ENCODE results near the gene C10orf88.
"Not testable (repeated sequence)": the region's sequence is repeated elsewhere in the genome, so short reads cannot be mapped to it uniquely, and the experiment has no call there.

C10orf88 gene

DNA sequence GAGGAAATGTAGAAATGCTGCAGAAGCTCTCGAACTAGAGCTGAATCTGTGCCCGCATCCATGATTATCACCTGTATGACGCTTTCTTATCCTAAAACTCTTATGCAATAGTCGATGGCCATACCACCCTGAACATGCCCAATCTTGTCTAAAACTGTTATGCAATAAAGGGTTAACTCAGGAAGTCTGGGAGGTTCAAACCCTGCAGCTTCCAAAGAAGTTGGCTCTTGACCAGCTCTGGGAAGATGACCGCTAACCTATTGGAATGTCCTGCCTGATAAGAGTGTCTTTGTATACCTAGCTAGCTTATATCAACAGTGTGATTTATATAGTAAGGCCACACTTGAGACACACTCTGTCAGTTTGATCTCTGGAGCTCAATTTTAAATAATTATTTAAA, 3.4 kb upstream of the C10orf88 start:
- no peak for FAIRE-seq

DNA sequence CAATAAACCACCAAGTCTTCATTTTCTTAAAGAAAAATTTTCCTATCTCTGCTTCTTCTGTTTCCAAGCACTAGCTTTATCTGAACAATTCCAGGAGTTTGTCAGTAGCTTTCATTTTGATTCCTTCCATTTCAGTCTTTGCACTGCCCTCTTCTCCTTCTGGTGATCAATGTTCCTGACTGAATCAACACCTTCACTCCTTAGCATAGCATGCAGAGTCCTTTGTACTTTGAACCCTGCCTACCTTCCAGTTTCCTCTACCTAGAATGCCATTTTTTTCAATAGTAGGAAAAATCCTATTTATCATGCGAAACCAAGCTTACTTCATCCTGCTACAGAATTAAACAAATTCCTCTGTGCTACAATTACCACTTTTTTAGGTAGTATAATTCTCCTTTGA, 1.9 kb upstream of the C10orf88 start:
- no peak for FAIRE-seq

DNA sequence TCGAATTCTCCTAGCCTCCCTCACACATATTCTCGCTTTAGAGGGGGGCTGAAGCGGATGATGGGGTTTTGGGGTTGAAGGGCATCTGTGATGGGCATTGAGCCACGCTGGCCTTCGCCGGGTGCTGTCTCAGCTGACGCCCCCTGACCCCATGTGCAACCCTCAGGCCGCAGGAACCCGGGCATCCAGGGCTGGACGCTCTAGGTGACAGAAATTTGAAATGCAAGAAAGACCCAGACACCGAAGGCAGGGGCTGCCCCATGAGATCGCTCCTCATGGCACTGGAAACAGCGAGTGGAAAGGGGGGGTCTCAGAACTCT, 664 bp upstream of the C10orf88 start:
- no peak for FAIRE-seq

DNA sequence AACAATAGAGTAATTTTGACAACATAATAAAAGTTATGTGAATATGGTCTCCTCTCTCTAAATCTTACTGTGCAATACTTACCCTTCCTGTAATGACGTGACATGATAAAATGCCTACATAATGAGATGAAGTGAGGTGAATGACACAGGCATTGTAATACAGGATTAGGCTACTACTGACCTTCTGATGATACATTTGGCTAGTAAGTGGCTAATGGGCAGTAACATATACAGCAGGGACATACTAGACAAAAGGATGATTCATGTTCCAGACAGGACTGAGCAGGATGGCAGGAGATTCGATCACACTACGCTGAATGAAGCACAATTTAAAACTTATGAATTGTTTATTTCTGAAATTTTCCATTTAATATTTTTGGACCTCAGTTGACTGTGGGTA, 4.7 kb downstream of the C10orf88 start:
- no peak for FAIRE-seq

DNA sequence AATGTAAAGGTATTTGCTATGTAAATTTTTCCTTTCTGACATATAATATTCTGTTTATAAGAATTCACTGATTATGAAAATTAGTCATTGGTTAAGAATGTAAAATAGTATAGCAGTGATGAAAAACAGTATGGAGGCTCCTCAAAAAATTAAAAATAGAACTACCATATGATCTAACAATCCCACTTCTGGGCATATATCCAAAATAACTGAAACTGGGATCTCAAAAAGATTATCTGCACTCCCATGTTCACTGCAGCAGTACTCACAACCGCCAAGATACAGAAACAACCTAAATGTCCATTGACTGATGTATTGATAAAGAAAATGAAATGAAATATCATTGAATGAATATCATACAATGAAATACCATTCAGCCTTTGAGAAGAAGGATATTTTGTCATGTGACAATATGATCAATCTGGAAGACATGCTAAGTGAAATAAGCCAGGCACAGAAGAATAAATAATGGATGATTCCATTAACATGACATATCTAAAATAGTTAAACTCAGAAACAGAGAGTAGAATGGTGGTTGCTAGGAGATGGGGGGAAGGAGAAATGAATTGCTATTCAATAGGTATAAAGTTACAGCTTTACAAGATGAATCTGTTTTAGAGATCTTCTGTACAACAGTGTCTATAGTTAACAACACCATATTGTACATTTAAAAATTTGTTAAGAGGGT, 14.0 kb downstream of the C10orf88 start:
- no peak for FAIRE-seq

DNA sequence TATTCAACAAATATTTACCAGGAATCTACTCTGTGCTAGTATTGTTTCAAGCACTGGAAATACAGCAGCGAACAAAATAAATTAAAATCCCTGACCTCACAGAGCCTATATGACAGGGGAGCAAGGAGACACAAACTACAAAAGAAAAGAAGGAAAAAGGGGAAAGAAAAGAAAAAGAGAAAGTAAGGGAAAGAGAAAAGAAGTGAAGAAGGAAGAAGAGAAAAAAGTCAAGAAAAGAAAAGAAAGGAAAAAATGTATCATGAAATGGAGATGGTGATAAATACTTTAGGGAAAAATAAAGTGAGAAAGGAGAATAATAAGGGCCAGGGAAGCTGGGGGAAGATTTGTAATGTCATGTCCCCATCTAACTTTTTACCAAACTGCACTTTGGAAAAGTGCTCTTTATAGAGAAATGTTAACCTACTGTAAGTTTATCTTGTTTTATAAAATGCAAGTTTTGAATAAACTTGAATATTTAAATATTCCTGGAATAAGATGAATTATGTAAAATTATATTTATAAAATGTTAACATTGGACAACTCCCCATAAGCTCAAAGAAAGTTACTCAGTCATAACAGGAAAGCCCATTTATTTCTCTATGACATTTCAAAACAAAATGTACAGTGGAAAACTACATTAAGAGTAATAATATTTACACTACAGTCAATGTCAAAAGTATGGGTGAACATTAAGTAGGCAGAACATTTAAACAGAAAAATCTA, 14.7 kb downstream of the C10orf88 start:
- FAIRE-seq = no peak

DNA sequence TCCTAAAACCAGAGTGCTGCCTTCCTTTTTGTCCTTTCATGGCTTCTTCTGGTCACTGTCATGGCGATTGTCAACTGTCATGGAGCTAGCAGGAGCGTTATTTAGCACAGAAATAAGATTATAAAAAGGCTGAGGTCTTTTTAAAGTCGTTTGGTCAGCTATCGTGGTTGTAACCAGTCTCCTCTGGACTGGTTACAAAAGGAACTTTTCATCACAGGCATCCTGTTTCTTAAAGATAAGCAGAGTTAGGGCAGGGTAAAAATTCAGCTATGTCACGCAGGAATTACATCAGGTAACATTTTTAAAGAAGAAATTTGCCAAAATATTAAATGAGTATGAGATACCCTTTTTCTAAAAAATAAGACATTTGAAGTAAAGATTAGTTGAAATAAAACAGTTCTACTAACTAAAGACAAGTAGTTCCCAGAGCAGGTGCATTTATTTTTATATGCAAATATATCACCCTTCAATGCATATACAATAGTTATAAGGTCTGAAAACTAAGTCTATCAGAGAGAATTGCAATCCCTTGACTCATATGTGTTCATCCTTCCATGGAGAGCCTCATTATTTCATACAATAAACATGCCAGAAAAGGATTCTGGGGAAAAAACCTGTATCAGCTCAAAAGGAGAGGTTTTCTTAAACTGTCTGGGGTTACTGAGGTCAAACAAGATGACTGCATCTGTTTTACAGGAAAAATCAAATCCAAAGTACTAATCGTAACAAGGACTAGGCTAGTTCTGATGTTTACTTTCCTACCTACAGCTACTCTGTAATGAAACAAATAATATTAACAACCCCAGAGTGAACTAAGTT, 22.7 kb downstream of the C10orf88 start:
- FAIRE-seq = no peak

DNA sequence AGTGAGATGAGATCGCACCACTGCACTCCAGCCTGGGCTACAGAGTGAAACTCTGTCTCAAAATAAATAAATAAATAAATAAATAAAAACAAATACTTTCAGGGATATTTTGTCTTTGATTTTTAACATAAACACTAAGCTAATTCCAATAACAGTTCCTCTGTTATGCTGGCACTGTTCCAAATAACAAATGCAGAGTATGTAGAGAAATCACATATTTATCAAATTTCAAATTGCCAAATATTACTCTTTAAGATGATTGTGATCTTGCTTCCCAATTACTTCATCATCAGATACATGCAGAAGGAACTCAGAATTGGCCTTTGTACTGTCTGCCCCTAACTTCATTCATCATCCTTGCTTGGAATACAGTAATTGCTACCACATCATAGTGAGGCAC, 23.9 kb downstream of the C10orf88 start:
- no peak for FAIRE-seq

DNA sequence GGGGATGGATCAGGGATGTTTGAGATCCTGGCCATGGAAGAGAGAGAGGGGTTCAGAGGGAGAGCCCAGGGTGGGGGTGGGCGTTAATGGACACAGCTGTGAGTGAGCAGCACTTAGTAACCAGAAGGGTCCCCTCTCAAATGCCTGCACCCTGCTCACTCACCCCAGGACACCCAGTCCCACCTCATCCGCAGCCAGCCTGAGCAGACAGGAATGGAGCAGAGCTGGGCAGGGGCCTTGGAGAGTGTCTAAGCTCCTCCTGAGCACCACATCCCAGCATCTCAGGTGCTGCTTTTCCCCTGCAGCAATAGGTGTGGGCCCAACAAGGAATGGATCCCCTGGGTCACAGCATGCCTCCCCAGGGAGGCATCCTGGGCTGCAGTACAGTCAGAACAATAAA, 38.3 kb downstream of the C10orf88 start:
- no peak for FAIRE-seq

DNA sequence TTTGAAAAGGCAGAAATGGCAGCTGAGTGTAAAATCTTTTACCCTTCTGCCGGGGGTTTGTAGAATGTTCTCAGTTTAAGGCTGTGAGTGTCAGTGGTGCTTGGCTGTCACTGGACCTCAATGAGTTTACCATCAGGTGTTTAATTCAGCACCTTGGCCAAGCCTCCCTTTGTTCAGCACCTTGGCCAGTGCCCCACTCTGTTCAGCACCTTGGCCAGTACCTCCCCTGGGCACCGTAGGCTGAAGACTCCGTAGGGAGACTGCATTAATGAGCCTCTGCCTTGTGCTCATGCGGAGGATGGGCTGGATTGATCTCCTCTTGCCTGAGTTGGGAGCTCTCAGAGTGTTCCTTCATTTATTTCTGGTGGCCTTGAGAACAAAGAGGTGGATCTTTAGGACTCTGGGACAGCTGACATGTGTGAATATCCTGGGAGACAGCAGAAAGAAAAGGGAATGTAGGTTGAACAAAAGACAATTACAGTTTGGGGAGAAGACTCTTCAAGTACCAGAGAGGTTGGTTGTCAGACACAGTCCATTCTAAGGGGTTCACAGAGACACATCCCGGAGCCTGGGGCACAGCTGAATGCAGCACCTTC, 42.0 kb downstream of the C10orf88 start:
- no peak for FAIRE-seq

DNA sequence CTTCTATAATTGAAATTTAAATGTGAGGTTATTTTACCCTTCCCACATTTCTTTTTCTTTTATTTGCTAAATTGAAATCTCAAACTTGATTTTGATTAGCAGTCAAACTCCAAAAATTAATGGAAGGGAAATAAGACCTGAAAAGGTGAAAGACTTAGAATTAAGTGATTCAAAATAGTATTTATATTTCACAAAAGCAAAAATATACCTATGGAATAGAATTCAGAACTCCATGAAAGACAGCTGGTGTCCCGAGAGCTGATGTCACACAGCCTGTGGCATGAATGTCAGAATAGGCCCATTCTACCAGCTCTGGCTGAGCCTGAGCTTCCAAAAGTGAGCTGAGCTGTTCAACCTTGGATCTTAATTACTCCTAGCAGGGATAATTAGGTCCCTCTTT, 43.7 kb downstream of the C10orf88 start, which contains the start of gene FAM24A:
FAM24A (plus strand) TSS at position 301 of the 400 bp plus-strand sequence. CDS start 1,025 bp downstream, outside the sequence.
- FAIRE-seq = no peak

DNA sequence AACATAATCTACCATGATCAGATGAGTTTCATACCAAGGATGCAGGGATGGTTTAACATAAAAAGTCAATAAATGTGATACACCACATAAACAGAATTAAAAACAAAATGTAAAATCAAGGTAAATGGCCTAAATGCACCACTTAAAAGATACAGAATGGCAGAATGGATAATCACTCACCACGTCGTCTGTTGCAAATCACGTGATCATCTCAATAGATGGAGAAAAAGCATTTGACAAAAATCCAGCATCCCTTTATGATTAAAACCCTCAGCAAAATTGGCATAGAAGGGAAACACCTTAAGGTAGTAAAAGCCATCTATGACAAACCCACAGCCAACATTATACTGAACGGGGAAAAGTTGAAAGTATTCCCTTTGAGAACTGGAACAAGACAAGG, 50.2 kb downstream of the C10orf88 start:
- not testable (repeated sequence) for FAIRE-seq

DNA sequence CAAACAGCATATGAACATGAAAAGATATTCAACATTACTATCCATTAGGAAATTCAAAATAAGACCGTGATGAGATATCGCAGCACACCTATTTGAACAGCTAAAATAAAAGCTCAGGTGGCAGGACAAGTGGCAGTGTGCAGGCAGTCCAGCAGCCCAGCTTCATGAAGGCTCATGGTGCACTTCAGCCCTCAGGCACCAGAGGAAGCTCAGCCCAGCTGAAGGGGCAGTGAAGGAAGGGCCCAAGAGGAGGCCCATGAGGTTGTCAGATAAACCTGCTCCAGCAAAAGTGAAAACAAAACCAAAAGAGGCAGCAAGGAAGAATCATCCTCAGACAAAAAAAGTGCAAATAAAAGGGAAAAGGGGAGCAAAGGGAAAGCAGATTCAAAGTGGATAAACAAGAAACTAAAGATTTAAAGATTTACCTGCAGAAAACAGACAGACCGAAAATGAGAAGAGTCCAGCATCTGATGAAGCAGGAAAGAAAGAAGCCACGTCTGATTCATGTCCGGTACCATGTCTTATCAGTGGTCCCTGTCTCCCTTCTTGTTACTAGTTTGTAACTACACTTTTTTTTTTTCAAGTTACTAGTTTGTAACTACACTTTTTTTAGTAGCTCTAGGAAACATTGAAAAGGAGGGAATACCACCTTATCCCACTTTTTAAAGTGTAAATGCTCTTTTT, 59.6 kb downstream of the C10orf88 start:
- FAIRE-seq = no peak

DNA sequence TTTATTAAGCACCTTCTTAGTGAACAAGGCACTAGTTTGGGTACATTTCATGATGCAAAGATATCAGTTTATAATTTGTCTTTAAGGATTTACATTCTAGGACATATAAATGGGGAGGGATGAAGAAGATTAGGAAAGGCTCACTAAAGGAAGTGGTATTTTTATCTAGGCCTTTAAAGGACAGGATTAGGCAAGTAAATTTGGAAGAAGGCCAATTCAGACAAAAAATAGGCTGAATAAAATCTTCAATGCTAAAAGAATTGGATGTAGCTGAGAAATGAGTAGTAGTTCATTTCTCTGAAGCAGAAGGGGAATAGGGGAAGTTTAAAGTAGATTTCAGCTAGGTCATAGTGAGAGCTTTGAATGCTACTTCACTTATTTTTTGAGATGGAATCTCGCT, 69.9 kb downstream of the C10orf88 start:
- FAIRE-seq = no peak

DNA sequence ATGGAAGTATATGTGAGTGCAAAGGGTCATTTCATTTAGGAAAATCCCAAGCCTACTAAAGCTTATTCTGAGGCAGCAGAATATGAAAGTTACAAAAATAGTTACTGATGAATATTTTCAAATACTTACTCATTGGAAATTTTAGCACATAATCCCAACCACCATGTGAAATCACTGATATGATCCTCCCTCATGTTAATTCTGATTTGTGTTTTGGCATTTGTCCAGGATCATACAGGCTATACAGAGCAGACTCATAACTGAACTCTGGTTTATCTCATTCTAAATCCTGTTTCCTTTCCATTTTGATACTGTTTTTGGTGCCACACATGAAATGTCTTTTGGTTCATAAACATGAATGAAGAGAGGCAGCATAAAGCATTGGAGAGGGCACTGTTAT, 71.3 kb downstream of the C10orf88 start:
- FAIRE-seq = no peak
